SU-DHL-6 (cell line): ENCODE measurements around the gene HOXA7.

Experiments
- EZH2phosphoT487 ChIP-seq: fragments of 200-600 bp; sonication (generic), shearing (Covaris generic); conservative IDR thresholded peaks from 2 replicates; pipeline ENCODE4 v1.6.1; 2018; ENCODE audit warnings: mild to moderate bottlenecking, antibody characterized with exemption, low read length, moderate library complexity, mixed read lengths
- TF ChIP-seq, protein P1 (sequence below): fragments of 200-600 bp; sonication (generic); IDR thresholded peaks from one replicate; pipeline ENCODE4 v1.5.1; 2017; ENCODE audit warnings: antibody characterized with exemption, mild to moderate bottlenecking, low read length, moderate library complexity; ENCODE audit not compliant: insufficient read depth, poor library complexity, severe bottlenecking

DNA sequence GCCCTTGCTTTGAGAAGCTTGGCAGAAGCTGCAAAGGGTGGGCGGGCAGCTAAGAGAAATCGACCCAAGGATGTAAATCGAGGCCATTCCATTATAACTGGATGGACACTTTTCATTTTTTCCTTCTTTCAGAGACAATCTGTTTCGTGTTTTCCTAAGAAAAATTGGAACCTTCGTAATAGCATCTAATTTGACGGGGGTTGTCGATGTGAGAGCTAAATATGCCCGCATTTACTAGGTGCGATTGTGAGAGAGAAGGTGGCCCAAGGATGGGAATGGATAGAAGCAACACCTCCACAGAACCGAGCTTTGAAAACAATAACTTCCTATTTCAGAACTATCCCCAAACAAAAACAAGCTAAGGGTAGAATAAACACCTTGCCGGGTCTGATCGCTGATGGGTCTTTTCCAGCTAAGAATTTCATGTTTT, 25.1 kb downstream of the HOXA7 start:
- TF ChIP-seq, protein P1, sequence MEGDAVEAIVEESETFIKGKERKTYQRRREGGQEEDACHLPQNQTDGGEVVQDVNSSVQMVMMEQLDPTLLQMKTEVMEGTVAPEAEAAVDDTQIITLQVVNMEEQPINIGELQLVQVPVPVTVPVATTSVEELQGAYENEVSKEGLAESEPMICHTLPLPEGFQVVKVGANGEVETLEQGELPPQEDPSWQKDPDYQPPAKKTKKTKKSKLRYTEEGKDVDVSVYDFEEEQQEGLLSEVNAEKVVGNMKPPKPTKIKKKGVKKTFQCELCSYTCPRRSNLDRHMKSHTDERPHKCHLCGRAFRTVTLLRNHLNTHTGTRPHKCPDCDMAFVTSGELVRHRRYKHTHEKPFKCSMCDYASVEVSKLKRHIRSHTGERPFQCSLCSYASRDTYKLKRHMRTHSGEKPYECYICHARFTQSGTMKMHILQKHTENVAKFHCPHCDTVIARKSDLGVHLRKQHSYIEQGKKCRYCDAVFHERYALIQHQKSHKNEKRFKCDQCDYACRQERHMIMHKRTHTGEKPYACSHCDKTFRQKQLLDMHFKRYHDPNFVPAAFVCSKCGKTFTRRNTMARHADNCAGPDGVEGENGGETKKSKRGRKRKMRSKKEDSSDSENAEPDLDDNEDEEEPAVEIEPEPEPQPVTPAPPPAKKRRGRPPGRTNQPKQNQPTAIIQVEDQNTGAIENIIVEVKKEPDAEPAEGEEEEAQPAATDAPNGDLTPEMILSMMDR, result no peak
- no peak for TF ChIP-seq EZH2phosphoT487
